Suppressor macrophage (primary cell): Measurements from ENCODE around the gene SESTD1.
"Not testable (repeated sequence)": the region's sequence is repeated elsewhere in the genome, so short reads cannot be mapped to it uniquely, and the experiment has no call there.

Source experiments
- DNase-seq, 4 experiments: peaks; one replicate each; pipeline ENCODE4 v3.0.0-alpha.2; 2020 to 2022

Gene SESTD1

GRCh38 chr2:179237209-179237946, 27.3 kb downstream of the SESTD1 start:
- DNase-seq = peak in 1 of 4 experiments; percentile 8

- DNase-seq = peak; percentile 34 to 54 (median 47)
Measured at GRCh38 chr2:179235463-179236108, 29.0 kb downstream of the SESTD1 start.

- DNase-seq = peak in 2 of 4 experiments; percentile 80 to 84
Measured at GRCh38 chr2:179234658-179235240, 29.9 kb downstream of the SESTD1 start.

- DNase-seq = no peak
Measured at GRCh38 chr2:179233626-179234430, 30.8 kb downstream of the SESTD1 start.

- no peak for DNase-seq
Measured at GRCh38 chr2:179233083-179233490, 31.5 kb downstream of the SESTD1 start.

GRCh38 chr2:179226961-179227259, 37.7 kb downstream of the SESTD1 start:
- DNase-seq = no peak

- no peak for DNase-seq
Measured at GRCh38 chr2:179226203-179226960, 38.2 kb downstream of the SESTD1 start.

GRCh38 chr2:179224361-179224760, 40.3 kb downstream of the SESTD1 start:
- DNase-seq = no peak

GRCh38 chr2:179222076-179222475, 42.6 kb downstream of the SESTD1 start:
- DNase-seq = no peak

- peak; percentile 76 to 82 (median 76) for DNase-seq
Measured at GRCh38 chr2:179218848-179219594, 45.6 kb downstream of the SESTD1 start.

- DNase-seq = not testable (repeated sequence)
Measured at GRCh38 chr2:179214671-179215070, 50.0 kb downstream of the SESTD1 start.

GRCh38 chr2:179211355-179211754, 53.3 kb downstream of the SESTD1 start:
- no peak for DNase-seq

GRCh38 chr2:179208277-179208676, 56.4 kb downstream of the SESTD1 start:
- DNase-seq = not testable (repeated sequence)

- DNase-seq = no peak
Measured at GRCh38 chr2:179207047-179207446, 57.6 kb downstream of the SESTD1 start.

GRCh38 chr2:179201869-179202268, 62.8 kb downstream of the SESTD1 start:
- peak in 1 of 4 experiments; percentile 14 for DNase-seq

GRCh38 chr2:179195926-179196590, 68.6 kb downstream of the SESTD1 start:
- not testable (repeated sequence) for DNase-seq

- DNase-seq = peak in 1 of 4 experiments; percentile 2
Measured at GRCh38 chr2:179195141-179195540, 69.5 kb downstream of the SESTD1 start.

- DNase-seq = peak in 1 of 4 experiments; percentile 9
Measured at GRCh38 chr2:179193759-179194394, 70.8 kb downstream of the SESTD1 start.

- no peak for DNase-seq
Measured at GRCh38 chr2:179191110-179191509, 73.5 kb downstream of the SESTD1 start.

- no peak for DNase-seq
Measured at GRCh38 chr2:179186126-179186525, 78.5 kb downstream of the SESTD1 start.
